Naive thymus-derived CD8-positive, alpha-beta T cell (primary cell): ENCODE results near the gene SH2D3C. TPM values are rescaled to one million over a fixed set of nuclear protein-coding genes. Genes with fewer than 3 reads are reported as not detected.

ENCODE experiments used
- ATAC-seq, 2 donors: fragments of 150-1000 bp; cut with Tn5 transposase in 1 of 2; sonication (Bioruptor Pico), chemical (Tn5 transposase) in 1 of 2; 1 replicate in 1 of 2; 2 replicates in 1 of 2; pipeline ENCODE4 v1.10.0; 2021; ENCODE audit warnings: mild to moderate bottlenecking in 2 of 2, moderate library complexity in 2 of 2
- POLR2A ChIA-PET: fragments of 350-600 bp; sonication (Branson Sonifier 250); formaldehyde crosslinking; loops from one replicate; lab custom pipeline; 2021; ENCODE audit warnings: antibody characterized with exemption; lab: Charles Lee
- DNase-seq, 10 donors: peaks; one replicate each; pipeline versions ENCODE4 v3.0.0 to v3.0.0-alpha.2; 2020 to 2022
- H3K27ac Mint-ChIP-seq, 10 donors: one replicate each; pipeline ENCODE4 v1.8.0; 2020 to 2022; ENCODE audit warnings: mild to moderate bottlenecking in 10 of 10, mixed read lengths in 10 of 10, moderate library complexity in 4 of 10, inconsistent platforms in 1 of 10
- H3K27me3 Mint-ChIP-seq, 5 donors: one replicate each; pipeline ENCODE4 v1.8.0; 2021 to 2022; ENCODE audit warnings: mixed read lengths in 5 of 5
- H3K36me3 Mint-ChIP-seq, 3 donors: one replicate each; pipeline ENCODE4 v1.8.0; 2020 to 2022; ENCODE audit warnings: mixed read lengths in 3 of 3, mild to moderate bottlenecking in 2 of 3, inconsistent platforms in 1 of 3
- H3K4me1 Mint-ChIP-seq, 4 donors: one replicate each; pipeline ENCODE4 v1.8.0; 2021 to 2022; ENCODE audit warnings: mixed read lengths in 4 of 4
- H3K4me3 Mint-ChIP-seq, 10 donors: one replicate each; pipeline ENCODE4 v1.8.0; 2020 to 2022; ENCODE audit warnings: mild to moderate bottlenecking in 10 of 10, mixed read lengths in 10 of 10, moderate library complexity in 6 of 10, inconsistent platforms in 1 of 10
- H3K9me3 Mint-ChIP-seq, 9 donors: one replicate each; pipeline ENCODE4 v1.8.0; 2020 to 2022; ENCODE audit warnings: mixed read lengths in 9 of 9, mild to moderate bottlenecking in 3 of 9, inconsistent platforms in 1 of 9, moderate library complexity in 1 of 9
- polyA plus RNA-seq, 3 donors: library from polyadenylated mRNA; unstranded; fragments of 300-500 nt; fragmentation: Illumina TruSeq; gene quantifications; one replicate each; pipeline ENCODE4 v1.2.3, GENCODE V29; 2021
- total RNA-seq, 8 experiments: library from RNA in 2 of 8; stranded (reverse) in 2 of 8; gene quantifications; one replicate each; pipeline ENCODE4 v1.2.3 and lab custom pipeline; 2021 to 2026

The SH2D3C gene
- total and polyA plus RNA-seq, 5 experiments from 2014 or later = 13.8 to 50.8 (median 42.8) TPM

GRCh38 chr9:127780126-127780885, 1.8 kb upstream of the SH2D3C start:
- no peaks in the 10 kb centered on the region for H3K9me3 Mint-ChIP-seq
- peaks cover 0 to 5% (median 2%) of the 10 kb centered on the region in 3 donors for H3K36me3 Mint-ChIP-seq
- DNase-seq (no peak), ATAC-seq (no peak)
- peak overlapping the region in 9 of 10 donors; percentile 0 to 100 (median 52) for H3K4me3 Mint-ChIP-seq
- H3K27ac Mint-ChIP-seq = peak overlapping the region; percentile 89 to 99 (median 96)
- H3K4me1 Mint-ChIP-seq = peaks cover 31 to 77% (median 64%) of the 10 kb centered on the region in 4 donors
- POLR2A ChIA-PET = interaction anchor here (0.6 to 9.1 kb wide), 10 partner anchors 14 to 850 kb away, joined by 3 to 237 read pairs (median 5); partner anchors contain the start of gene TOR2A
- H3K27me3 Mint-ChIP-seq = no peaks in the 10 kb centered on the region

GRCh38 chr9:127779136-127779981, 893 bp upstream of the SH2D3C start:
- Mint-ChIP-seq H3K27ac (peak overlapping the region; percentile 71 to 99 (median 96)), H3K4me1 (peaks cover 30 to 79% (median 62%) of the 10 kb centered on the region in 4 donors), H3K27me3 (no peaks in the 10 kb centered on the region), H3K9me3 (no peaks in the 10 kb centered on the region), H3K36me3 (peaks cover 0 to 7% (median 5%) of the 10 kb centered on the region in 3 donors), H3K4me3 (peak overlapping the region; percentile 90 to 100 (median 98))
- DNase-seq (no peak), ATAC-seq (peak; percentile 9 to 29)
- POLR2A ChIA-PET = interaction anchor here (0.6 to 9.1 kb wide), 13 partner anchors 13 to 138 kb away, joined by 3 to 237 read pairs (median 4); partner anchors contain the start of genes ST6GALNAC4 and TOR2A

GRCh38 chr9:127777368-127777980, 992 bp downstream of the SH2D3C start:
- Mint-ChIP-seq H3K27me3 (no peaks in the 10 kb centered on the region), H3K4me1 (peaks cover 20 to 77% (median 57%) of the 10 kb centered on the region in 4 donors), H3K4me3 (peak overlapping the region; percentile 90 to 100 (median 98)), H3K9me3 (no peaks in the 10 kb centered on the region), H3K36me3 (peaks cover 3 to 23% (median 5%) of the 10 kb centered on the region in 3 donors), H3K27ac (peak overlapping the region; percentile 93 to 99 (median 97))
- DNase-seq (no peak), ATAC-seq (no peak)
- POLR2A ChIA-PET = interaction anchor here (0.7 to 9.1 kb wide), 5 partner anchors 11 to 285 kb away, joined by 3 to 237 read pairs (median 3); no protein-coding TSS in a partner anchor

GRCh38 chr9:127776924-127777289, 1.6 kb downstream of the SH2D3C start:
- POLR2A ChIA-PET = interaction anchor here (0.6 to 4.4 kb wide), 12 partner anchors 8 to 211 kb away, joined by 3 to 44 read pairs (median 5); partner anchors contain the start of genes CDK9 and ST6GALNAC4
- Mint-ChIP-seq H3K36me3 (peaks cover 3 to 25% (median 5%) of the 10 kb centered on the region in 3 donors), H3K4me1 (peaks cover 20 to 74% (median 56%) of the 10 kb centered on the region in 4 donors), H3K27me3 (no peaks in the 10 kb centered on the region), H3K27ac (peak overlapping the region; percentile 93 to 99 (median 97)), H3K9me3 (no peaks in the 10 kb centered on the region), H3K4me3 (peak overlapping the region; percentile 90 to 100 (median 98))
- DNase-seq (no peak), ATAC-seq (no peak)

GRCh38 chr9:127776195-127776923, 2.1 kb downstream of the SH2D3C start:
- ATAC-seq = peak; percentile 59 to 77
- peak overlapping the region; percentile 93 to 99 (median 97) for H3K27ac Mint-ChIP-seq
- peaks cover 3 to 26% (median 5%) of the 10 kb centered on the region in 3 donors for H3K36me3 Mint-ChIP-seq
- POLR2A ChIA-PET = interaction anchor here (0.6 to 4.4 kb wide), 15 partner anchors 8 to 210 kb away, joined by 3 to 44 read pairs (median 5); partner anchors contain the start of genes CDK9, ST6GALNAC4 and TOR2A
- H3K9me3 Mint-ChIP-seq = no peaks in the 10 kb centered on the region
- peaks cover 18 to 74% (median 59%) of the 10 kb centered on the region in 4 donors for H3K4me1 Mint-ChIP-seq
- H3K27me3 Mint-ChIP-seq = no peaks in the 10 kb centered on the region
- H3K4me3 Mint-ChIP-seq = peak overlapping the region; percentile 90 to 100 (median 98)
- DNase-seq = peak; percentile 58 to 92 (median 78)

- POLR2A ChIA-PET = interaction anchor here (4.4 kb wide), 1 partner anchor 10 kb away, joined by 44 read pairs; the partner anchor contains the start of gene CDK9
- Mint-ChIP-seq H3K36me3 (peaks cover 3 to 29% (median 5%) of the 10 kb centered on the region in 3 donors), H3K27me3 (no peaks in the 10 kb centered on the region), H3K4me1 (peaks cover 29 to 77% (median 62%) of the 10 kb centered on the region in 4 donors), H3K27ac (peak overlapping the region in 9 of 10 donors; percentile 74 to 93 (median 88)), H3K9me3 (no peaks in the 10 kb centered on the region), H3K4me3 (peak overlapping the region; percentile 25 to 82 (median 40))
- DNase-seq = no peak
- ATAC-seq = no peak
Measured at GRCh38 chr9:127773981-127774380, 4.5 kb downstream of the SH2D3C start.

GRCh38 chr9:127773272-127773671, 5.2 kb downstream of the SH2D3C start:
- H3K9me3 Mint-ChIP-seq = no peaks in the 10 kb centered on the region
- H3K4me3 Mint-ChIP-seq = peak overlapping the region in 3 of 10 donors; percentile 33 to 48 (median 41)
- POLR2A ChIA-PET = interaction anchor here (4.4 kb wide), 1 partner anchor 11 kb away, joined by 44 read pairs; the partner anchor contains the start of gene CDK9
- H3K4me1 Mint-ChIP-seq = peaks cover 35 to 77% (median 66%) of the 10 kb centered on the region in 4 donors
- H3K27ac Mint-ChIP-seq = peak overlapping the region in 8 of 10 donors; percentile 15 to 93 (median 80)
- DNase-seq (no peak), ATAC-seq (no peak)
- H3K27me3 Mint-ChIP-seq = no peaks in the 10 kb centered on the region
- H3K36me3 Mint-ChIP-seq = peaks cover 3 to 29% (median 5%) of the 10 kb centered on the region in 3 donors

- Mint-ChIP-seq H3K36me3 (peaks cover 3 to 29% (median 3%) of the 10 kb centered on the region in 3 donors), H3K27ac (peak overlapping the region in 8 of 10 donors; percentile 71 to 96 (median 90))
Measured at GRCh38 chr9:127772603-127773002, 5.9 kb downstream of the SH2D3C start.

GRCh38 chr9:127771570-127772189, 6.8 kb downstream of the SH2D3C start:
- ATAC-seq (no peak), DNase-seq (no peak)
- peak overlapping the region; percentile 93 to 98 (median 95) for H3K27ac Mint-ChIP-seq
- POLR2A ChIA-PET = interaction anchor here (0.5 to 12.1 kb wide), 17 partner anchors 10 to 732 kb away, joined by 3 to 237 read pairs (median 6); partner anchors contain the start of genes CDK9, LRSAM1, RPL12 and SH2D3C
- H3K4me1 Mint-ChIP-seq = peaks cover 38 to 84% (median 76%) of the 10 kb centered on the region in 4 donors
- no peaks in the 10 kb centered on the region for H3K9me3 Mint-ChIP-seq
- no peaks in the 10 kb centered on the region for H3K27me3 Mint-ChIP-seq
- peak overlapping the region; percentile 83 to 94 (median 89) for H3K4me3 Mint-ChIP-seq
- H3K36me3 Mint-ChIP-seq = peaks cover 0 to 32% (median 3%) of the 10 kb centered on the region in 3 donors

More at GRCh38 chr9:127772603-127773002, 5.9 kb downstream of the SH2D3C start:
- H3K4me3 Mint-ChIP-seq = peak overlapping the region in 2 of 10 donors; percentile 41 to 54
- no peak for DNase-seq
- ATAC-seq = no peak
- peaks cover 34 to 81% (median 70%) of the 10 kb centered on the region in 4 donors for H3K4me1 Mint-ChIP-seq
- H3K27me3 Mint-ChIP-seq = no peaks in the 10 kb centered on the region
- H3K9me3 Mint-ChIP-seq = no peaks in the 10 kb centered on the region
- POLR2A ChIA-PET = interaction anchor here (1.3 to 12.1 kb wide), 6 partner anchors 9 to 321 kb away, joined by 5 to 237 read pairs (median 27); partner anchors contain the start of genes CDK9, LRSAM1, RPL12 and SH2D3C

GRCh38 chr9:127770905-127771569, 7.4 kb downstream of the SH2D3C start:
- Mint-ChIP-seq H3K27me3 (no peaks in the 10 kb centered on the region), H3K27ac (peak overlapping the region; percentile 93 to 98 (median 95)), H3K36me3 (peaks cover 0 to 37% (median 7%) of the 10 kb centered on the region in 3 donors), H3K4me3 (peak overlapping the region; percentile 83 to 94 (median 89)), H3K4me1 (peaks cover 40 to 85% (median 77%) of the 10 kb centered on the region in 4 donors), H3K9me3 (no peaks in the 10 kb centered on the region)
- peak; percentile 79 to 82 for ATAC-seq
- peak; percentile 85 to 97 (median 91) for DNase-seq
- POLR2A ChIA-PET = interaction anchor here (0.5 to 12.1 kb wide), 18 partner anchors 11 to 320 kb away, joined by 3 to 237 read pairs (median 4); partner anchors contain the start of genes CDK9, LRSAM1, RPL12 and SH2D3C
